GM23248 (cell line): ENCODE data around the gene ASAP2.

Experiments used
- EZH2 ChIP-seq: fragments of 200-600 bp; sonication (generic); IDR thresholded peaks from 2 replicates; pipeline ENCODE4 v1.6.1; 2018; ENCODE audit warnings: antibody characterized with exemption, mild to moderate bottlenecking; ENCODE audit not compliant: insufficient read depth, poor library complexity, severe bottlenecking
- EZH2phosphoT487 ChIP-seq: fragments of 200-600 bp; sonication (generic); IDR thresholded peaks from 2 replicates; pipeline ENCODE4 v1.6.1; 2018; ENCODE audit warnings: antibody characterized with exemption, moderate library complexity, mild to moderate bottlenecking, low read depth; ENCODE audit not compliant: insufficient read depth

DNA sequence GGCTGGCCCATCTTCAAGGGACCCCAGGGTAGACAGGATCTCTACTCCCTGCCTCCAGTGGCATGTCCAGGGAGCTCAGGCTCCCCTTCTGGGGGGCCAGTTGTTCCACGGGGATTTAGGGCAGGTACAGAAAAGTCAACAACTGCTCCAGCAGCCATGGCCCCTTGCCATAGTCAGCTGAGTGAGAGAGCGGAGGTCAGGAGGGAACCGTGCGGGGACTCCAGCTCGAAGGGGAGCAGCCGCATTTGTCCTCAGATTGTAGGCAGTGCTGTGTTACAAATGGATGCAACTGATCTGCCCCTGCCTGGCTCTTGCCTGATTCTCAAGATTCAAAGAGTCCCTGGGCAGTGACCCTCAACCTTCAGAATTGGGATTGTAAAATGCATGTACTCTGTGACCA lies 166.9 kb downstream of the ASAP2 start:
- TF ChIP-seq EZH2, result no peak
- TF ChIP-seq EZH2phosphoT487, result no peak
